ENCODE results near the gene LGALS12. TPM values are rescaled to one million over a fixed set of nuclear protein-coding genes. Genes with fewer than 3 reads are reported as not detected.
"Not testable (repeated sequence)": the region's sequence is repeated elsewhere in the genome, so short reads cannot be mapped to it uniquely, and the experiment has no call there.

LGALS12 gene
- total and polyA plus RNA-seq, 9 donors = 0.14 to 0.40 (median 0.25) TPM

- H3K9me3 ChIP-seq (replicated peaks; ENCODE audit: control insufficient read depth, low read depth, low read length) = no peaks in the 10 kb centered on the region
- DNase-seq = no peak
- H3K36me3 ChIP-seq (ENCODE audit: control insufficient read depth, insufficient read depth, low read length) = no peaks in the 10 kb centered on the region
- no peak overlapping the region for H3K4me3 ChIP-seq (ENCODE audit: low read length)
- WGBS (ENCODE audit: insufficient coverage) = 71% methylated on average over 6 of the region's 6 CpGs
- peaks cover 5% of the 10 kb centered on the region for H3K4me1 ChIP-seq (ENCODE audit: control insufficient read depth, insufficient read depth, low read length)
- H3K27ac ChIP-seq (ENCODE audit: low read length) = no peak overlapping the region
- no peaks in the 10 kb centered on the region for H3K27me3 ChIP-seq (ENCODE audit: control insufficient read depth, insufficient read depth, low read length)
Observed at GRCh38 chr11:63516109-63516508, 10.2 kb downstream of the LGALS12 start.

- no peak overlapping the region for H3K27ac ChIP-seq (ENCODE audit: low read length)
- no peak for DNase-seq
- H3K27me3 ChIP-seq (ENCODE audit: control insufficient read depth, insufficient read depth, low read length) = no peaks in the 10 kb centered on the region
- no peaks in the 10 kb centered on the region for H3K9me3 ChIP-seq (replicated peaks; ENCODE audit: control insufficient read depth, low read depth, low read length)
- no peaks in the 10 kb centered on the region for H3K36me3 ChIP-seq (ENCODE audit: control insufficient read depth, insufficient read depth, low read length)
- WGBS (ENCODE audit: insufficient coverage) = no CpG with 5 or more reads among the region's 5 CpGs
- no peaks in the 10 kb centered on the region for H3K4me1 ChIP-seq (ENCODE audit: control insufficient read depth, insufficient read depth, low read length)
- no peak overlapping the region for H3K4me3 ChIP-seq (ENCODE audit: low read length)
Observed at GRCh38 chr11:63517156-63517555, 11.3 kb downstream of the LGALS12 start.

GRCh38 chr11:63518548-63518947, 12.7 kb downstream of the LGALS12 start:
- no CpG with 5 or more reads among the region's 1 CpG for WGBS (ENCODE audit: insufficient coverage)
- Histone ChIP-seq H3K27me3 (ENCODE audit: control insufficient read depth, insufficient read depth, low read length) (peaks cover 2% of the 10 kb centered on the region), H3K4me3 (ENCODE audit: low read length) (no peak overlapping the region), H3K27ac (ENCODE audit: low read length) (no peak overlapping the region), H3K9me3 (replicated peaks; ENCODE audit: control insufficient read depth, low read depth, low read length) (no peaks in the 10 kb centered on the region), H3K36me3 (ENCODE audit: control insufficient read depth, insufficient read depth, low read length) (no peaks in the 10 kb centered on the region), H3K4me1 (ENCODE audit: control insufficient read depth, insufficient read depth, low read length) (no peaks in the 10 kb centered on the region)
- no peak for DNase-seq

- Histone ChIP-seq H3K36me3 (ENCODE audit: control insufficient read depth, insufficient read depth, low read length) (no peaks in the 10 kb centered on the region), H3K27ac (ENCODE audit: low read length) (no peak overlapping the region), H3K4me3 (ENCODE audit: low read length) (no peak overlapping the region), H3K4me1 (ENCODE audit: control insufficient read depth, insufficient read depth, low read length) (no peaks in the 10 kb centered on the region), H3K27me3 (ENCODE audit: control insufficient read depth, insufficient read depth, low read length) (peaks cover 2% of the 10 kb centered on the region), H3K9me3 (replicated peaks; ENCODE audit: control insufficient read depth, low read depth, low read length) (no peaks in the 10 kb centered on the region)
- WGBS (ENCODE audit: insufficient coverage) = 94% methylated on average over 3 of the region's 5 CpGs
- no peak for DNase-seq
Observed at GRCh38 chr11:63520606-63521170, 14.8 kb downstream of the LGALS12 start.

- WGBS (ENCODE audit: insufficient coverage) = no CpG with 5 or more reads among the region's 2 CpGs
- peaks cover 2% of the 10 kb centered on the region for H3K27me3 ChIP-seq (ENCODE audit: control insufficient read depth, insufficient read depth, low read length)
- H3K27ac ChIP-seq (ENCODE audit: low read length) = no peak overlapping the region
- no peaks in the 10 kb centered on the region for H3K9me3 ChIP-seq (replicated peaks; ENCODE audit: control insufficient read depth, low read depth, low read length)
- no peak for DNase-seq
- H3K4me3 ChIP-seq (ENCODE audit: low read length) = no peak overlapping the region
- H3K36me3 ChIP-seq (ENCODE audit: control insufficient read depth, insufficient read depth, low read length) = no peaks in the 10 kb centered on the region
- H3K4me1 ChIP-seq (ENCODE audit: control insufficient read depth, insufficient read depth, low read length) = no peaks in the 10 kb centered on the region
Observed at GRCh38 chr11:63521896-63522295, 16.0 kb downstream of the LGALS12 start.

GRCh38 chr11:63523151-63523550, 17.3 kb downstream of the LGALS12 start:
- no peaks in the 10 kb centered on the region for H3K36me3 ChIP-seq (ENCODE audit: control insufficient read depth, insufficient read depth, low read length)
- DNase-seq = no peak
- no peaks in the 10 kb centered on the region for H3K9me3 ChIP-seq (replicated peaks; ENCODE audit: control insufficient read depth, low read depth, low read length)
- H3K27ac ChIP-seq (ENCODE audit: low read length) = no peak overlapping the region
- WGBS (ENCODE audit: insufficient coverage) = 100% methylated on average over 3 of the region's 7 CpGs
- no peaks in the 10 kb centered on the region for H3K4me1 ChIP-seq (ENCODE audit: control insufficient read depth, insufficient read depth, low read length)
- no peak overlapping the region for H3K4me3 ChIP-seq (ENCODE audit: low read length)
- H3K27me3 ChIP-seq (ENCODE audit: control insufficient read depth, insufficient read depth, low read length) = peaks cover 2% of the 10 kb centered on the region

- no peaks in the 10 kb centered on the region for H3K9me3 ChIP-seq (replicated peaks; ENCODE audit: control insufficient read depth, low read depth, low read length)
- no peaks in the 10 kb centered on the region for H3K36me3 ChIP-seq (ENCODE audit: control insufficient read depth, insufficient read depth, low read length)
- H3K27ac ChIP-seq (ENCODE audit: low read length) = no peak overlapping the region
- H3K4me3 ChIP-seq (ENCODE audit: low read length) = no peak overlapping the region
- no peak for DNase-seq
- 60% methylated on average over 1 of the region's 2 CpGs for WGBS (ENCODE audit: insufficient coverage)
- H3K27me3 ChIP-seq (ENCODE audit: control insufficient read depth, insufficient read depth, low read length) = peaks cover 2% of the 10 kb centered on the region
- H3K4me1 ChIP-seq (ENCODE audit: control insufficient read depth, insufficient read depth, low read length) = no peaks in the 10 kb centered on the region
Observed at GRCh38 chr11:63527667-63528066, 21.8 kb downstream of the LGALS12 start.

- WGBS (ENCODE audit: insufficient coverage) = 7% methylated on average over 2 of the region's 11 CpGs
Observed at GRCh38 chr11:63528156-63528555, 22.3 kb downstream of the LGALS12 start.

GRCh38 chr11:63528729-63529278, 22.9 kb downstream of the LGALS12 start:
- not testable (repeated sequence) for H3K4me1 ChIP-seq (ENCODE audit: control insufficient read depth, insufficient read depth, low read length); DNase-seq; H3K4me3 ChIP-seq (ENCODE audit: low read length); H3K27ac ChIP-seq (ENCODE audit: low read length); H3K36me3 ChIP-seq (ENCODE audit: control insufficient read depth, insufficient read depth, low read length); H3K27me3 ChIP-seq (ENCODE audit: control insufficient read depth, insufficient read depth, low read length); H3K9me3 ChIP-seq (replicated peaks; ENCODE audit: control insufficient read depth, low read depth, low read length)
- 36% methylated on average over 1 of the region's 3 CpGs for WGBS (ENCODE audit: insufficient coverage)

More at GRCh38 chr11:63528156-63528555, 22.3 kb downstream of the LGALS12 start:
- H3K27me3 ChIP-seq (ENCODE audit: control insufficient read depth, insufficient read depth, low read length); H3K9me3 ChIP-seq (replicated peaks; ENCODE audit: control insufficient read depth, low read depth, low read length); H3K27ac ChIP-seq (ENCODE audit: low read length); DNase-seq; H3K4me3 ChIP-seq (ENCODE audit: low read length); H3K36me3 ChIP-seq (ENCODE audit: control insufficient read depth, insufficient read depth, low read length); H3K4me1 ChIP-seq (ENCODE audit: control insufficient read depth, insufficient read depth, low read length): not testable (repeated sequence)

GRCh38 chr11:63529373-63529772, 23.5 kb downstream of the LGALS12 start:
- 59% methylated on average over 3 of the region's 6 CpGs for WGBS (ENCODE audit: insufficient coverage)
- H3K4me1 ChIP-seq (ENCODE audit: control insufficient read depth, insufficient read depth, low read length); H3K36me3 ChIP-seq (ENCODE audit: control insufficient read depth, insufficient read depth, low read length); H3K4me3 ChIP-seq (ENCODE audit: low read length); H3K9me3 ChIP-seq (replicated peaks; ENCODE audit: control insufficient read depth, low read depth, low read length); H3K27ac ChIP-seq (ENCODE audit: low read length); DNase-seq; H3K27me3 ChIP-seq (ENCODE audit: control insufficient read depth, insufficient read depth, low read length): not testable (repeated sequence)

GRCh38 chr11:63530021-63530420, 24.1 kb downstream of the LGALS12 start:
- H3K27ac ChIP-seq (ENCODE audit: low read length) = no peak overlapping the region
- no peaks in the 10 kb centered on the region for H3K9me3 ChIP-seq (replicated peaks; ENCODE audit: control insufficient read depth, low read depth, low read length)
- no peaks in the 10 kb centered on the region for H3K27me3 ChIP-seq (ENCODE audit: control insufficient read depth, insufficient read depth, low read length)
- H3K4me3 ChIP-seq (ENCODE audit: low read length) = no peak overlapping the region
- no peak for DNase-seq
- no peaks in the 10 kb centered on the region for H3K4me1 ChIP-seq (ENCODE audit: control insufficient read depth, insufficient read depth, low read length)
- H3K36me3 ChIP-seq (ENCODE audit: control insufficient read depth, insufficient read depth, low read length) = no peaks in the 10 kb centered on the region
- 80% methylated on average over 1 of the region's 2 CpGs for WGBS (ENCODE audit: insufficient coverage)
